HG02798 (cell line): ENCODE measurements around the gene ADGRB3.

Experiments
- ATAC-seq: cut with Tn5 transposase; IDR thresholded peaks from one replicate; pipeline ENCODE4 v1.9.1; 2021; ENCODE audit warnings: mild to moderate bottlenecking; ENCODE audit not compliant: unreplicated experiment, poor library complexity

ADGRB3 gene

DNA sequence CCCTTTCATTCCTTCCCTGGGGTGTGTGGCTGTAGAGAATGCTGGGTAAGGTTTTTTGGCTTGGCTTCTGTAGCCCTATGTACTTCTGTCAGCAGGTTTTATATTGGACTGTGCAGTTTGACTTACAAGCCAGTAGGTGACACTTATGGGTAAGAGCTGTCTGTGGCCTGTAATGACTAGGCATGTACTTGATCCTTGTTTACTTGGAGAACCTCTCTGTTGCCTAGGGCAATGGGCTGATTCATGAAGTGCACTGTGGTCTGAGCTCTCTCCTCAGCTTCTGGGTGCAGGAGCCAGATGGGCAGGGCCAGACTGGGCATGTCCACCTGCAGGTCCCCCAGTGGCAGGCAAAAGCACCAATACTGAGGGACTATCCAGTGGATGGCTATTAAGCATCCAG, 544.6 kb downstream of the ADGRB3 start:
- ATAC-seq: no peak

- ATAC-seq: no peak
Observed at GRCh38 chr6:69180361-69181067, 545.4 kb downstream of the ADGRB3 start.

DNA sequence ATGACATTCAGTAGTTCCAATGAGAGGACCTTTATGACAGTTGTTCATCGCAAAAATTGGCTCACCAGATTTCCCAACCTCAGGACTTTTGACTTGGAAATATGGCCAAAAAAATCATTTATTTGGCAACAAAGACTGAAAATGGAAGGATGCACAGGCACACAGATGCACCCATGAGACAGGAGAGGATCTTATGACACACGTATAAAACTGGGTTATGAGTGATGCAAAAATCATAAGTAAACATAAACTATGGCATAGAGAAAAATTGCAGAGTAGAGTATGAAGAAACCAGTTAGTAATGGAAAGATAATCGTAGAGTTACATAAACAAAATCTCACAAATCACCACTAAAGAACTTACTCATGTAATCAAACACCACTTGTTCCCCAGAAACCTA, 546.9 kb downstream of the ADGRB3 start:
- ATAC-seq: no peak

DNA sequence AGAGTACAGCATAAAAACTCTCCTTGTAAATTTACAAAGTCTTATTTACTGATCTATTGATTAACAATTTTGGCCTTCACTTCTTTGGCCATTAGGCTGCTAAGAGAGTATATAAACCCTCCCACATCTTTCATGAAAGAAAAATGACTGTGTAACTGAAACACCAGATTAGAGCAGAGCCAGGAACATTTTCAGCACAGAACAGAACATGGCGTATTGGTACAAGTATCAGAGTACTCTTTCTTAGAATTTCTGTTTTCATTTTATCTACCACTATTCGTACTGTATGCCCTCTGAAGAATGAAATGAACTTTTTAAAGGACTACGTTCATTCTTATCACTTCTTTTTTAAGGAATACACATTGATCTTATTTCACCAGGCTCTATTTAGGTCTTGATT, 550.2 kb downstream of the ADGRB3 start:
- no peak for ATAC-seq

DNA sequence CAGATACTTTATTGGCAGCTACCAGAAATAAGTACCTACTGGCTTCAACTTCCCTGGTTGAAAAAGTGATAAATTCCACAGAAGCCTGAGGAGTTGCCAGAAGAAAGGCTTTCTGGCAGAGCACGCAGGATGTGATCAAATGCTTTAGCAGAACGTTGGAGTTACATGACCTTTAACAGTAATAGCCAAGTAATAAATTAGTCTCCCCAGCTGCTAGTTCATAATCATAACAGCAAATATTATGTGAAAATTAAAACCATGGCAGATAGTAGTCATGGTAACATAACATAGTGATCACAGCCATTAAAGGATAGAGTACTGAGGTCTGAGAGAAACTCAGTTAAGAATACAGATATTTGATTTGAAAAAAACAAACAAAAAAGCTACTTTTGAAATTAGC, 567.7 kb downstream of the ADGRB3 start:
- ATAC-seq: no peak

DNA sequence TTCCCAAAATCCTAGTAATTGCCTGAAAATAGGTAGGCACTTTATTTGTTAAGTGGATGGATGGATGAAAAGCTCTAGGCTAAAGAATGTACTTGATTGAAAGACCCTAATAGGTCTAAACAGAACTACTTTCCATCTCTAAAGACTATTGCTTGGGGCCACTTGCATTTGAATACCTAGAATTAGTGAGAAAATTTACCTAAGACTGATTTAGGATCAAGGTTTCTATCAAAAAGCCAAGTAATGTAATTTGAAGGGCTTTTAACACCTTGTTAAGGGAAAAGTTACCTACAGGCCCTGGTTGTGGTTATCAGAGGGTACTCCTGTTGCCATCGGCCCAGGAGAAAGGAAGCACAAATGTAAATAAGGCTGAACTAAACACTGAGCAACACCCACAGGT, 581.0 kb downstream of the ADGRB3 start:
- no peak for ATAC-seq

DNA sequence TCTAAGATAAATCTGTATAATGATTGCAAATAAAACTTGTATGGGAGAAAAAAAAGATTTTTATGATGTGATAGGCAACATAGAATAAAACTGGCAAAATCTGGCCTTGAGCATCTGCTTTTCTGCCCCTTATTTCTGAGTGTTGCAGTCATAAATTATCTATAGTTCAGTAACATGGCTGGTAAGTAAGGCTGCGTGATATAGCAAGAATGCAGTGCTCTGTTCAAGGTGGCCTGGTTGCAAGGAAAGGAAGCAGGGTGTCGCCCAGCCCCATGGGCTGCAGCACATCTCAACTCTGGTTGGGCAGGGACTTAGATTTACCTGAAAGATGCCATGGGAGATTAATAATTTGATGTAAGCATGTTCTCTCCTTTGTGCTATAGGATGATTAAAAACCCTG, 582.3 kb downstream of the ADGRB3 start:
- ATAC-seq: no peak

DNA sequence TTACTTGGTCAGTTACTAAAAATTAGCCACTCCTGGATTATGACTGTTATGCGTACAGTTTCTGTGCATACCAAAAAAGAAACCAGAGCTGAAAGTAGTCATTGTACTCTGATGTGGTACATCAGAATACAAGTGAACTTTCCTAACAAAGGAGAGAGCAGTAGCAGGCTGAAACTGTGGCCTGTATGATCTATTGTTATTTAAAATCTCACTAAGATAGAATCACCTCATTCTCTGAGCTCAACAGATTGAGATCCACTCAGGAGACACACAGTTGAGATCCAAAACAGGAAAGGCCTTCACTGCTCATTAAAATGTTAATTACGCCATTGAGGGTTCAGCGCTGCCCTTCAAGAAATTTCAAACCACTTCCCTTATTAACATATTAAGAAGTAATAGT, 585.3 kb downstream of the ADGRB3 start:
- no peak for ATAC-seq

- no peak for ATAC-seq
Observed at GRCh38 chr6:69232008-69232407, 596.9 kb downstream of the ADGRB3 start.

DNA sequence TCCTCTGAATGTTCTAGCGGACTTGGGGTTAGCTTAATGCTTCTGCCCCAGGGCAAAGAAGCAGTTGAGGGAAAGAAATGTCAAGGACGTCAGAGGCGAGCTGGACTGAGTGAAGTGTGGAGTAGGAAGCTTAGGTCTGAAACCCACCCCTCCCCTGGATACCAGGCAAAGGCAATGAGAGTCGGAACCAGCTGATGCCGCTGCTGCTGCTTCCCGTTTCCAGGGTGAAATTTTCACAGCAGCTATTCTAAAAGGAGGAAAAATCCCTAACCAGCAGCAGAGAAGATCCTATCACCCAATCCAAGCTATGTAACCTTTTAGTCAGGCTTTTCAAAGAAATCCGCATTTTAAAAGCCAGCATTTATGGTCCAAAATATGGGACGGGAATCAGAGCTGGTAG, 597.4 kb downstream of the ADGRB3 start:
- ATAC-seq: peak; percentile 6

DNA sequence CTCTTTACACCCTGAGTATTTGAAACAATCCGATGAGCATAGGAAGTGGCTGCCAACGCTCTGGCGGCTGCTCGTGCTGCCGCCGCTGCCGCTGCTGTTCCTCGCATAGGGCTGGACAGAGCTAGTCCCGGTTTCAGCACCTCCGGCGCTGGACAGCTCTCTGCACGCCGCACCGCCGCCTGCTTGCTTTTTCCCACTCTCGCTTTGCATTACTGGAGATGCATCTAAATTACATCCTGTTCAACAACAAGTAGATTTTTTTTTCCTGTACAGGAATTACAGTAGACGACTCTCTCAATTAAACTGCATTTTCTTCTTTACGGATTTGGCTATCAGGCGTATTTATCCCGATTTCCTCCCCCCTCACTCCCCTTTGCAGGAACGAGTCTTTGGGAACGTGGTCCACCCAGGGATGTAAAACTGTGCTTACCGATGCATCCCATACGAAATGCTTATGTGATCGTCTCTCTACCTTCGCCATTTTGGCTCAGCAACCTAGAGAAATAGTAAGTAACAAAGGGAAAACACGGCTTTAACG, 597.9 kb downstream of the ADGRB3 start:
- peak; percentile 96 for ATAC-seq

GRCh38 chr6:69238067-69238466, 603.0 kb downstream of the ADGRB3 start:
- ATAC-seq: no peak

DNA sequence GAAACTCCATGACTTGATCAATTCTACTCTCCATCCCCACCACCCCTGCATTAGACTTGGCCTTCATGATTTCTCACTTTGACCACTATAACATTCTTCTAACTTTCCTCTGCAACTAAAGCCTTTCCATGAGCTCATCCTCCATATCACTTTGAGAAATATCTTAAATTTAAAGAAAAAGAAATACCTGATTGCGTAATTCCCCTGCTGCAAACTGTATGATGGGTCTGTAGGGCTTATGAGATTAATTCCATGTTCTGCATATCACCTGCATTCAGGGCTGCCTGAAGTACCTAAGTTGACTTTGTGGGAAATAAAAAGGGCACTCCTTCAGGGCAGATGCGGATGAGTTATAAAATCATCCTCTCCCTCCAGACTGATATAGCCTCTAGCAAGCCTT, 611.9 kb downstream of the ADGRB3 start:
- no peak for ATAC-seq

- no peak for ATAC-seq
Observed at GRCh38 chr6:69261010-69261409, 625.9 kb downstream of the ADGRB3 start.

DNA sequence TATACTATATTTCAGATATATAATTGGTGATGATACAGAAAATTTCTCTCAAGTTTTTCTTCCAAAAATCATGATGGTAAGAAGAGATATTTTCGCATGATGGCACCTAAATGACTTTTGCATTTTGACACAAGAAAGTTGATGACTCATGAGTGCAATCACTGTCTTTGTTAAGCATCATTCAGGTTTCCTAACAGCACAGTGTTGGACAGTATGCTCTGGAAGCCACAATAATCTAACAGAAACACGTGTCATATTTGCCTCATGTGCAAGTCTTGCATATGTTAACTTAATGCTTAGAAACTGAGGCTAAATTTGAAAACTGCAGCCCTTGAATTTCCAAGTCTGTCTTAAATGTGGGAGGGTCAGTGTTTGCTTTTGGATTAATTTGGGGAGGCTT, 628.2 kb downstream of the ADGRB3 start:
- ATAC-seq: no peak

DNA sequence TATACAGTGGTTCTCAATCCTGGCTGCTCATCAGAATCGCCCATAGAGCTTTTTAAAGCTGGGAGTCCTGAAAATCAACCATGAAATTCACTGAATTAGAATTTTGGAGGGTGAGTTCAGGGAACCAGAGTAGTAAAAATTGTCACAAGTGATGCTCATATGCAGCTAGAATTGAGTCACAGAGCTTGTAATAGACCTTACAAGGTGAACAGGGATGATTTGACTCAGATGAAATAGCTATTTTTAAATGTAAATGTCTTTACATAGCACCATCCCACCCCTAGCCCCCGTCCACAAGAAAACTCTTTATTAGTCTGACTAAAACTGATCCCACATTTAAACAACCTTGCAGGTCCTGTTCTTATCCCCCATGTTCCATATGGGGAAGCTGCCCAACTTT, 630.0 kb downstream of the ADGRB3 start:
- no peak for ATAC-seq

- no peak for ATAC-seq
Observed at GRCh38 chr6:69265706-69266105, 630.6 kb downstream of the ADGRB3 start.

DNA sequence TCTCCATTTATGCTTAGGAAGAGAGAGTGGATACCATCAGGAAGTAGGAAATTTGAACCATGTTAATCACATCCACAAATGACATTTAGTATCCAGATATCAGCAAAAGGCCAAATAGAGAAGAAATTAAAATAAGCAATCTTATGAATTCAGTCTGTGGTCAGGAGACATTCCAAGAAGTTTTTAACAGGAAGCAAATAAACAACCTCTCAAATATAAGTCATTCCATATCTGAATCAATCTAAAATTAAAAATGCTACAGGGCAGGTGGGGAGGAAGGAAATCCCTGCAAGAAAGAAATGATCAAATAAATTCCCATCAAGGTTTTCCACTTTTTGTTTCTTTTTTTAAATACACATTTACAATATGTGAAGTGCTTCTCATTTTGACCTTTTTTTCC, 641.1 kb downstream of the ADGRB3 start:
- no peak for ATAC-seq

DNA sequence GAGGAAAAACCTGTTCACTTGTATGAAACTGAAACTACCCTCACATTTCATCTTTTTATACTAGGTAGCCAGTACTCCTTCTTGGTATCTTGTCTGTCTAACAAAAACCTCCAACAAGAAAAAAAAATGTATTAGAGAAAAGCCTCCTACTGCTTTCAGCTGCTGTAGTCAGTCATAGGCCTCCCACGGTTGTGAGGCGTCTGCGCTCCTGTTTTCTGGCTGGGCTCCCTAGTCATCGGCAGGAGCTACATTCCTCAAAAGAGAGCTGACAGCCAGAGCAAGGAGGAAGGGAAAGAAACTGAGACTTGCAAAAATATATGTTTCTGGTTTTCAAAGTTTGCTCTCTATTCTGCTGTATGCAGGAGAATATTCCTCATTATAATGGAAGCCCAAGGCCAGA, 644.7 kb downstream of the ADGRB3 start:
- ATAC-seq: no peak

DNA sequence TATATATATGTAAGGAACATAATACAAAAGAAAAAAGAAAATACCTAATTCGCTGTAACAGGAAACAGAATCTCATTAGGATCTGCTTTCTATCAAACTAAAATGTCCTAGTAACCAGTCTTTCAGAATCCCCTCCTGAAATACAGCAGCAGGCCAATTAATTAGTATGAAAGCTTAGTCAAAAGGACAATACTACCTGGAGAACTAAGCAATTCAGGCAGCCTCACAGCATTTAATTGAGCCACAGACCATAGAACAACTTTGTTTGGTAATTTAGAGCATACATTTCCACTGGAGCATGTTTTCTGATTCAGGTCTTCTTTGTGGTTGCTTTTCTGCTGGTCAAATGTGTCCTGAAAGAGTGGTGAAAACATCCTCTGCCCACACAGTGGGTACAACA, 645.8 kb downstream of the ADGRB3 start:
- ATAC-seq: no peak

- no peak for ATAC-seq
Observed at GRCh38 chr6:69284176-69284730, 649.2 kb downstream of the ADGRB3 start.

- no peak for ATAC-seq
Observed at GRCh38 chr6:69285054-69285453, 650.0 kb downstream of the ADGRB3 start.
